HS-5 (cell line): Measurements from ENCODE around the gene CELA2B.
A peak's percentile ranks its signal among the peaks of the same experiment; 100 is the strongest.
"Not testable (repeated sequence)": the region's sequence is repeated elsewhere in the genome, so short reads cannot be mapped to it uniquely, and the experiment has no call there.

Experiments
- DNase-seq: peaks from one replicate; pipeline ENCODE4 v3.0.0-alpha.2; 2012; ENCODE audit warnings: low read depth

CELA2B gene

GRCh38 chr1:15501208-15502032 lies 25.5 kb downstream of the CELA2B start:
- DNase-seq = no peak

DNA sequence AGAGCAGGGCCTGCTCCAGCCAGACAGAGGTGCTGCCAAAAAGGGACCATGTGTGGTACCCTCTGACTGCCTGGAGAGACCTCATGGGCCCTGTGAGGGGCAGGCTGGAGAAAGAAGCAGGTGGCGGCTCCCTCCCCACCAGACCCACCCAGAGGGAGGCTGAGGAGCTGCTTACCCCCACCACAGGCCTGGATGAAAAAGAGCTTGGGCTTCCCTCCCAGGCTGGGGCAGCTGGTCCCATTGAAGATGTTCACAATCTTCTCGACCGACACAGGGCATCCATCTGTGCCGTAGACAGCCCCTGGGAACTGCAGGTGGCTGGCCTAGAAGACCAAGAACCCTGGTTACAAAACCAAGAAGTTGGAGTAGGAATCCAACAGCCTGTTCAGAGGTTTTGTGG lies 28.5 kb downstream of the CELA2B start:
- DNase-seq = no peak

- no peak for DNase-seq
Measured at GRCh38 chr1:15506831-15507230, 30.9 kb downstream of the CELA2B start.

DNA sequence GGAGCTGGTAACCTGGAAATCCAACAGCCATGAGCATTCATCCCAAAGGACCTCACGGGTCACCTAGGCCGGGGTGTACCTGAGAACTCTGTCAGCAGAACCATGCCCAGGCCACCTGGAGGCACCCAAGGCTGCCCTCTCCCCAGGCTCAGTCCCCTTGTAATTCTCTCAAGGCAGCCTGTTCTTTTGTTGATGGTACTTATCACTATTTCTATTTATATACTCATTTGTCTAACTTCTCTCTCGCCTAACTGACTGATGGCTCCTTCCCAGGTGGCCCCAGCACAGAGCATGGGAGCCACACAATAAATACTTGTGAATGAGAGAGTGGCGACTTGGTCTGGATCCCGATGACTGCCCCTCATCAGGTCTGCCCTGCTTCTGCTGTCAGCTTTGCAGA lies 31.4 kb downstream of the CELA2B start:
- DNase-seq = no peak

DNA sequence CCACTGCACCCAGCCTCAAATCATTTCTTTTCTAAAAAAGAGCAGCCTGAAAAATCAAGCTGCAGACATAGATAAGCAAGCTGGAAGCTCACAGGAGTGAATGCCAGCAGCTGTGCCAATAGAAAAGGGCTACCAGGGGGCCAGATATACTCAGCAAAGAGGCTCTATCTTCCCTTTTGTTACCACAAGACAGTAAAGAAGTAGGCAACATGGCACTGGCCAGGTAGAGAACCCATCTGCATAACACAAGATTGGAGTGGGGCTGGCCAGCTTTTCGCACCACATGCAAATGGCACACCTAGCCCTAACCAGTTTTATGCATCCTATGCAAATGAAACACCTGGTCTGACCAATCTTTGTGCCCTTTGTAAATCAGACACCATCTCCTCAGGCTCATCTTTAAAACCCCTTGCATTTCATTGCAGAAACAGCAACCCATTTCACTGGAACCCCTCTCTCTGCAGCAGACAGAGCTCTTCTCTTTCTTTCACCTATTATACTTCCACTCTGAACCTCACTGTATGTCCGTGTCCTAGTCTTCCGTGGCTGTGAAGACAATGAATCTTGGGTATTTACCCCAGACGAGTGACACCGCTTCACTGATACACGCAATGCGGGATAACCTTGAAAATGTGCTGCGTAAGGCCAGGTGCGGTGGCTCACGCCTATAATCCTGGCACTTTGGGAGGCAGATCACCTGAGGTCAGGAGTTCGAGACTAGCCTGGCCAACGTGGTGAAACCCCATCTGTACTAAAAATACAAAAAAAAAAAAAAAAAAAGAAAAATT lies 33.0 kb downstream of the CELA2B start:
- DNase-seq = no peak

- no peak for DNase-seq
Measured at GRCh38 chr1:15509586-15509985, 33.7 kb downstream of the CELA2B start.

DNA sequence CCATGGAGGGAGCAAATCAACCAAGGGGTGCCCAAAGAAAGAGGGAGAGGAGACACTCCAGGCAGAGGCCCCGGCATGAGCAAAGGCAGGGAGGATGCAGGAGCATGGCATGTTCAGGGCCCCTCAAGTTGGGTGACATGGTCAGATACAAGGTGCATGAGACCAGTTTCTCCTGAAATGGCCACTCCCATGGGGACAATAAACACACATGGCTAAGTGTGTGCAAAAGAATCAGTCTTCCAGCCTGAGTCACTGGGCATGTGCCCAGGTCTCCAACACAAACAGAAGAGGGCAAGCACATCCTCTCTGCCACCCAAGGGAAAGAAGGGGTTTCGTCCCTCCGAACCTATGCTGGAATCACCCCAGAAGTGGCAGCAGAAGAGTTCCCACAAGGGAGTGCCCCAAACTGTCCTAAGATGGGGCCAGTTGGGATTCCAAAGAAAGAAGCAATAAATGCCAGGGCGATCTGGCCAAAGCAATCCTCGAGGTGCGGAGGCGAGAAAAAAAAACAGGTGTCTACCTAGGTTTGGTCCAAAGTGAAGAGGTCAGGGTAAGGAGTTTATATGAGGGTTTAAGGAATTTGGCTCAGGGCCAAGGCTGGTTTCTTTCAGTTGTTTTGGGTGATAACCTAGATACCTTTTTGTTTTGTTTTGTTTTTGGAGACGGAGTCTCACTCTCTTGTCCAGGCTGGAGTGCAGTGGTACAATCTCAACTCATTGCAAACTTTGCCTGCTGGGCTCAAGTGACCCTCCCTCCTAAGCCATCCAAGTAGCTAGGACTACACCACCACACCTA lies 34.9 kb downstream of the CELA2B start:
- no peak for DNase-seq

DNA sequence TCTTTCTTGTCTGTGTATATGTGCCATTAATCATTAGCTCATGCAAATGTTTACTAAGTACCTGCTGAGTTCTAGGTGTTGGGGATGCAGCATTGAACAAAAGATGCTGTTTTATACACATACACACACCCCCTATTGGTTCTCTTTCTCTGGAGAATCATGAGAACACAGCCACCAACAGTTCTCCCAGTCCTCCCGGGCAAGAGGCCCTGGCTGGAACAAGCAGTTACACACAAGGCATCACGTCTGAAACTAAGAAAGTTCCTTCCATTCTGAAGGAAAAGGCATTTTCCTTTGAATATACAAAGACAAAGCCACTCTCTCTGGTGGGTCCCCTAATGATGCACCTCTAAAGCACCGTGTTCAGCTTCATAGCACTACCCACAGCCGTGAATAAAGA lies 37.3 kb downstream of the CELA2B start:
- no peak for DNase-seq

- no peak for DNase-seq
Measured at GRCh38 chr1:15513919-15514318, 38.0 kb downstream of the CELA2B start.

GRCh38 chr1:15514557-15514956 lies 38.7 kb downstream of the CELA2B start:
- not testable (repeated sequence) for DNase-seq

GRCh38 chr1:15515022-15515663 lies 39.2 kb downstream of the CELA2B start:
- DNase-seq = no peak

DNA sequence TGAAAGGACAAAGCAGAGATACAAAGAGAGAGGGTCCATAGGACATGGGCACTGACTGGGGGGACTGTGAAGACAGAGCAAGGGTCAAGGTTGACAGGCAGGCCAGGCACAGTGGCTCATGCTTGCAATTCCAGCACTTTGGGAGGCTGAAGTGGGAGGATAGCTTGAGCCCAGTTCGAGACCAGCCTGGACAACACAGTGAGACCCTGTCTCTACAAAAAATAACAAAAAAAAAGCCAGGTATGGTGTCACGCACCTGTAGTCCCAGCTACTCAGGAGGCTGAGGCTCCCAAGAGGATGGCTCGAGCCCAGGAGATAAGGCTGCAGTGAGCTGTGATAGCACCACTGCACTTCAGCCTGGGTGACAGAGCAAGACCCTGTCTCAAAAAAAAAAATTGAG lies 43.7 kb downstream of the CELA2B start:
- no peak for DNase-seq

- DNase-seq = not testable (repeated sequence)
Measured at GRCh38 chr1:15521206-15521906, 45.5 kb downstream of the CELA2B start.

DNA sequence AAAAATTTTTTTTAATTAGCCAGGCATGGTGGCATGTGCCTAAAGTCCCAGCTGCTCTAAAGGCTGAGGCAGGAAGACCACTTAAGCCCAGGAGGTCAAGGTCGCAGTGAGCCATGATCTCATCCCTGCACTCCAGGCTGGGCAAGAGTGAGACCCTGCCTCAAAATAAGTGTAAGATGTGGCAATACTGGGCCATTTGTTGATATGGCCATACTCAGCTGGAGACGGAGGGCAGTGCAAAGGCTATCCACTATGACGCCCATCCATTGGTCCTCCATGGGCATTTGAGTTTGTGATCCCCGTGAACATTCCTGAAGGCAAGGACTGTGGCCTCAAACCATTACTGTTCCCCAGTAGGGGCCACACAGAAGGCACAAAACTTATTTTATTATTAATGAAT lies 46.6 kb downstream of the CELA2B start:
- DNase-seq = no peak

- no peak for DNase-seq
Measured at GRCh38 chr1:15523104-15524020, 47.5 kb downstream of the CELA2B start.

GRCh38 chr1:15524021-15524282 lies 48.0 kb downstream of the CELA2B start, which contains the start of gene CASP9:
Gene CASP9 (minus strand): TSS chr1:15524215. CDS start chr1:15524200, 15 bp downstream.
- DNase-seq = no peak

GRCh38 chr1:15524283-15525049 lies 48.6 kb downstream of the CELA2B start:
- peak; percentile 82 for DNase-seq

GRCh38 chr1:15525050-15526020 lies 49.4 kb downstream of the CELA2B start:
- peak; percentile 91 for DNase-seq
